ENCODE data around the gene CAMSAP2.
A peak's percentile ranks its signal among the peaks of the same experiment; 100 is the strongest.
"Not testable (repeated sequence)": the region's sequence is repeated elsewhere in the genome, so short reads cannot be mapped to it uniquely, and the experiment has no call there.

The CAMSAP2 gene

DNA sequence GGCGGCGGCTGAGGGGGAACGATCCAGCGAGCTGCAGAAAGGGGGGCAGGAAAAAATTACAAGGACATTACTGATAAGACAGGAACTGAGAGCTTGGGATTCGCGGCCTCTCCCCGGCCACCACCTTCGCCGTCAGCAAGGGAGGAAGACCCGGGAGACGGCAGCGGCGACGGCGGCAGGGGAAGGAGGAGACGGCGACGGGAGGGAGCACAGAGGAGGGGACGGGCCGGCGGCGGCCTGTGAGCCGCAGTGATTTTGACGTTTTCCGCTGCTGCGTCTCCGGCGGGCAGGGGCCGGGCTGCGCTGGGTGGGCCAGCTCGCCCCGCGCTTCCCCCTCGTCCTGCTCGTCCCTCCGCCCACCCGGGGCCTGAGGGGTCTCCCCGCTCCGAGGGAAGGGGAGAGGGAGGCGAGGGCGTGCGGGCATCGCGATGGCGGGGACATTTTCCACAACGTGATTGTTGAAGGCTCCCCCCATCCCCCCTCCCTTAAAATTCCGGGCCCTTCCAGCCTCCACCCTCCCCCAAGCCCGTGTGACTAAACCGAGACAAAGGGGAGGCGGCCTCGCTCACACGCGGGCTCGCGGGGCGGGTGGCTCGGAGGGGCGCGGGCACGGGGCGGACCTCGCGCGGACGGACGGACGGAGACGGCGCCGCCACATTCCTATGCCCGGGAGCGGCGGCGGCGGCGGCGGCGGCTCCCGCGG lies 407 bp downstream of the CAMSAP2 start:
- DNase-seq = peak; percentile 34

DNA sequence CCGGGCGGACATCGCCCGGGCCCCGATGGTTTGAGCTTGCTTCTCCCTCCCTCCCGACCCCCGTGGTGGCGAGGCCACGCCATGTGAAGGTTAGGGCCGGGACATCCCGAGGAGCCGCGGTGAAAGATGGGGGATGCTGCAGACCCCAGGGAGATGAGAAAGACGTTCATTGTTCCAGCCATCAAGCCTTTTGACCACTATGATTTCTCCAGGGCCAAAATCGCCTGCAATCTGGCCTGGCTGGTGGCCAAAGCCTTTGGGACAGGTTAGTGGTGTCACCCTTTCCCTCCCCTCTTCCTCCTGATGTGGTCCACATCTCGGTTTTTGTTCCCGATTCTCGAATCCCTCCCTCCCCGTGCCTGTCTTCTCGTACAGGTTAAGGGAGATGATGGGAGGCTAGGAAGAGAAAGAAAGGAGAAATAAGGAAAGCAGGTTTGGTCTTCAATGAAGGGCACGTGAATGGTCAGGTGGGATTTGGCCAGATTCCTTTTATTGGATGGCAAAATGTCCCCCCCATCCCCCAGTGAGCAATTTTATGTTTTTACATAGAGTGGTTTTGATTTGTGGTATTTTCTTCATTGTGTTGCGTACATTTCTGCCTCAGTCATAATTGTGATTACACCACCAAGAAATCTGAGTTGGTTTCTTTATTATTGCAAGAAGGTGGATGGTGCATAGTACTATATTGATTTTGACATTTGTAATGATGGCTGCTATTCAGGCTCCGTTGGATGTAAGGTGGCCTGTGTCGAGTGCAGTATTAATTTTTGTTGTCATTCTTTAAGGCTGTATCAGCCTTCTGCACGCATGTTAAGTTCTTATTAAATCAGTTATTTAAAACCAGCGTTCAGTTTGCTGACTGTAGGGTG lies 1.2 kb downstream of the CAMSAP2 start:
- no peak for DNase-seq

DNA sequence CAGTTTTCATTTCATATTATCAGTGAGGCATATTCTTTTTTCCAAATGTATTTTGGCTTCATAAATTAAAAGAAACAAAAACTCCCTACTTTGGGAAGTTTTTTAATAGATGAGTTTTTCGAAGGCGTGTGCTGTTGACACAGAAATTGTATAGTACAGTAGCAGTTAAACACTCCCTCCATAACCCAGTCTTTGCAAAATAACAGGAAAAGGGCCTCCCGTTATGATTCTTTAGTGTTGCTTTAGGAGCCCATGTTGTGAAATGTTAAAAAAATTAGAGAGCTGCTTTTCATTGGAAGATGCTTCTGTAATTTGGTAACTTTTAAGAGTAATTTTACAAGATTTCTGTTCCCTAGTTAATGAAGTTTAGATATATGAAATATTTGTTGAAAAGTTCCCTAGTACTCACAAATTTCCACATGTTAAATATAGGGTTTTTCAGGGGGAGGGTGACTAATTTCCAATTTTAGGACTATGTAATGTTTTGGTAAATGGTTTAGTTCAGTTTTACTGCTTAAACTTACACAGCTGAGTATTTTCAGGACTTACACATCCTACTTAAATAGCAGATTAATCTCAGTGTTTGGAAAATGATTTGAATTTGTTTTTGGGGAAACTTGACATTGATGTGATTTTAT lies 2.0 kb downstream of the CAMSAP2 start:
- DNase-seq = no peak

GRCh38 chr1:200741551-200742207 lies 3.0 kb downstream of the CAMSAP2 start:
- no peak for DNase-seq

GRCh38 chr1:200744143-200744542 lies 5.5 kb downstream of the CAMSAP2 start:
- DNase-seq = no peak

- DNase-seq = no peak
Measured at GRCh38 chr1:200749090-200749489, 10.4 kb downstream of the CAMSAP2 start.

DNA sequence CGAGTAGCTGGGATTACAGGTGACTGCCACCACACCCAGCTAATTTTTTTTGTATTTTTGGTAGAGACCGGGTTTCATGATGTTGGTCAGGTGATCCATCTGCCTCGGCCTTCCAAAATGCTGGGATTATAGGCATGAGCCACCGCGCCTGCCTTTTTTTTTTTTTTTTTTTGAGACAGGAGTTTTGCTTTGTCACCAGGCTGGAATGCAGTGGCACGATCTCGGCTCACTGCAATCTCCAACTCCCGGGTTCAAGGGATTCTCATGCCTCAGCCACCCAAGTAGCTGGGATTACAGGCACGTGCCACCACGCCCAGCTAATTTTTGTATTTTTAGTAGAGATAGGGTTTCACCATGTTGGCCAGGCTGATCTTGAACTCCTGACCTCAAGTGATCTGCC lies 12.1 kb downstream of the CAMSAP2 start:
- DNase-seq = not testable (repeated sequence)

DNA sequence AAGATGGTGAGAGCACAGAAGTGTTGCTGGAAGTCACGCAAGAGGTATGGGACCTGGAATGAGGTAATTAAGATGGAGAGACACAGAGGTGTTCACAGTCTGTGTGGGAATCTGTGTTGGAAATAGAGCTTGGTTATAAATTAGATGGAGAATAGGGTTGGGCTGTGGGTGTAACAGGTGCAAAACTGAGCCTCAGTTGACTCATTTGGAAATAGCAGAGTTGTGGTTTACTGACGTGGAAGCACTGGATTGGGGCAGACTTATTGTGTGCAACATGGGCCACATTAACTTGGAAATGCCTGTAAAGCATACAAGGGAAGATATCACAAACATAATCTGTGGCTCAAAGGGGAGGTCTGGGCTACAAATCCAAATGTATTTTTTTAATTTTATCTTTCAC lies 13.0 kb downstream of the CAMSAP2 start:
- no peak for DNase-seq

DNA sequence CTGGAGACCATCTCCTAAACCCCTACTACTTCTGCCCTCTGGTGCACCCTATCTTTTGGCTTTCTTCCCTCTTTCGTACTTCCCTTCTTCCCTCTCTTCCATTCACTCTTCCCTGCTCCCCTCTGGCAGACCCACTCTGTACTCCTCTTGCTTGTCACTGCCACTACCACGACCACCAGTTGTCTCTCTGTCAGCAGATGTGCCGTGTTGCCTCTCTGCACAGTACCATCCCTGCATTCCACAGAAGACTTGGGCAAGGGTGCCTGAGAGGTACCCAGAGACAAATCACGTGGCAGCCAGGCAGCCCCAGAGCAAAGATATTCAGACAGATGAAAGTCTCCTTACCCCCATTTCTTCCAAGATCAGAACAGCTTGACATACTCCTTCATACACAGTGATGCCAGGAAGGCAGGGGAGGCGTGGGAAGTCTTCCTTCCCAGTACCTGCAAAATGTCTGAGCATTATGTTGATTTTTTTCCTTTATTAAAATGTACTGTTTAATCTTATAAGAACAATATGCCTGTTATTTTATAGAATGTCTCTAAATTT lies 15.0 kb downstream of the CAMSAP2 start:
- DNase-seq = no peak

GRCh38 chr1:200755456-200755855 lies 16.8 kb downstream of the CAMSAP2 start:
- DNase-seq = no peak

- DNase-seq = no peak
Measured at GRCh38 chr1:200762089-200762488, 23.4 kb downstream of the CAMSAP2 start.

GRCh38 chr1:200767321-200767720 lies 28.6 kb downstream of the CAMSAP2 start:
- DNase-seq = no peak

- no peak for DNase-seq
Measured at GRCh38 chr1:200771625-200772555, 33.2 kb downstream of the CAMSAP2 start.

DNA sequence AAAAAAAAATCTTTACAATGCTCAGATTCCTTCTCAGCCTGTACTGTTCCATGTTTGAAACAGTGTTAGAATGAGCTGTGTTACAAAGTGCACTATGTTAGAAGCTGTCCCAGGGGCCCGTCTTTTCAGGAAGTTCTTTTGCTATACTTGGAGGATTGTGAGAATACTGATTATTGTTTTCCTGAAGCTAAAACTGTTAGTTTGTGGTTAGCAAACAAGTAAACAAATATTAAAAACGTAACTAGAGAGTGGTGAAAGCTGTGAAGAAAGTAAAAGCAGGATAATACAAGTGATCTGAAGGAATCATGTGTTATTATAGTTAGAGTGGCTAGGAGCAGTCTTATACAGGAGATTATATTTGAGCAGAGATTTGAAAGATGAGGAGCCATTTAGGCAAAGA lies 35.6 kb downstream of the CAMSAP2 start:
- no peak for DNase-seq

DNA sequence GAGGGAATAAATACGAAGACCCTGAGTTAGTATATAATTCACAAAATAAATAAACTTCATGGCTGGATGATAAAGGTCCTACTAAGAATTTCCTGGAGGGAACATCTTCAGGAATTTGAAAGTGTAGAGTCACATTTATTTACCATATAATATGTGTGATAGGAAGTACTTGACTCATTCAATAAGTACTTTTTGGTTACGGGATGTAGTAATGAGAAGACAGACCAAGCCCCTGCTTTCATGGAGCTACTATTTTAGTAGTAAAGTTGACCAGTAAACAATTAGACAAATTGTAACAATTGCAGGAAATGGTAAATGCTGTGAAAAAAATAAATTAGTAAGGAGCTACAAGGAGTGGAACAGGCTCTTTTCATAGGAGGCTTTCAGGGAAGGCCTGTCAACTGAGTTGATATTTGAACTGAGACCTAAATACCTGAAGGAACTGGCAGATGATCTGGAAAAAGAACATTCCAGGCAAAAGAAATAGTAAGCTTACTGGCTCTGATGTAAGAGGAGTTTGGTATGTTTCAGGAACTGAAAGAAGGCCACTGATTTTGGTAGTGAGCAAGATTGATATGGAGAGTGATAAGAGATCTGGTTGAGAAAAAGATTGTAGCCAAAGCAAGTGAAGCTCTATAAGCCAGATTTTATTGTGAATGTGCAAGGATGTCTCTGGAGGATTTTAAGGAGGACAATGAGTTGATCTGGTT lies 36.2 kb downstream of the CAMSAP2 start:
- DNase-seq = no peak

DNA sequence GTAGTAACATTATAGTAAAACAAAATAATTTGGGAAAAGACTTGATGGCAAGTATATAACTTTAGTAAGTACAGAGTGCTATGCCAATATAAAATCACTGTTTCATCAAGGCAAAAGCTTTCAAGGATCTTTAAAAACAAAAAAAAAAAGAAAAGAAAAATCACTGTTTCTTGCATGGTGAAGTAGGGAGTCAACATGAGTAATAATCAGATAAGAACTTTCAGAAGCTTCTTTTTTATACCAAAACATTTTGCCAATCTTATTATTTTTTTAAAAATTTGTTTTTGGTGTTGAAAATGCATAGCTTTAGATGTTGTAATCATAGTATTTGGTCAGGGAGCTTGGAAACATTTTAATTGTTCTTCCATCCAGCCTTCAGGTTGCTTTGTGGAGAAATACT lies 37.2 kb downstream of the CAMSAP2 start:
- no peak for DNase-seq

DNA sequence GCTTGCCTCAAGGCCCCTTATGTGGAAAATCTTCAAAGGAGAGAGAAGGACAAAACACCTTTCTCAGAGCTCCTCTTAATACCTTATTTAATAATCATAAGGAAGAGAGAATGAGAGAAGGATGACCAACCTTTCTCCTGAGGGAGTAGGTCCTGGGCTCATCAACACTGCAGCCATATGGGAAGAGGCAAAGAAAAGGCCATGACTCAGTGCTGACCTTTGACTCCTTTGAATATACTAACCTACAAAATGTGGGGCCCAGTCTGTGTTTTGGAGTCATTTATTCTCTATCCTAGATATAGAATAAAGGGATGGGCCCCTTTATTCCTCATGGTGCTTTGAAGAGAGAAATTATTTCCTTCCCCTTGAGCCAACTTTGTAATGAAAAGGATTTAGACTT lies 38.3 kb downstream of the CAMSAP2 start:
- no peak for DNase-seq

DNA sequence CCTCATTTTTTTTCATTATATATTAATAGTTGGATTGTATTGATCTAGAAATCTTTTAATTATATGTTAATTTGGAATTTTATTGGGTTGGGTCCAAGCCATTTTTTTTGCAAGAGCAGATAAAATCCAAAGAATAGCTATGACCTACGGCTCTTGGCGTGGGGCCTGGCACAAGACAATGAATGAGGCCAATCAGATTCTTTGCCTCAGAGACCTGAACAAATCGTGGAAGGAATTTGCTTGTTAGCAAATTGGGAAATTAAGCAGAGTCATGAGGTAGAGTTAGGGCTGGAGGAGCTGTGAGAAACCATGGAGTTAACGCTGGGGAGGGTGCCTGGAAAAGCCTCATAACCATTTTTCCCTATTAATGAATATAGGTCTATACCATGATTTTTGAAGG lies 40.1 kb downstream of the CAMSAP2 start:
- no peak for DNase-seq

GRCh38 chr1:200779326-200779725 lies 40.6 kb downstream of the CAMSAP2 start:
- no peak for DNase-seq

GRCh38 chr1:200780545-200781369 lies 42.1 kb downstream of the CAMSAP2 start:
- no peak for DNase-seq

Measured in activated CD4-positive, alpha-beta T cell treated with anti-CD3 and anti-CD28 coated beads for 1 hour (primary cell).